ENCODE results near the gene RIMBP2. TPM values are rescaled to one million over a fixed set of nuclear protein-coding genes. Genes with fewer than 3 reads are reported as not detected.

Gene RIMBP2
- total RNA-seq, 4 donors from 2014 or later, result 1.5 to 5.3 (median 2.7) TPM

- no peak for DNase-seq (ENCODE audit: low spot score in 2 of 2)
- 58 to 63% methylated on average over 7 of the region's 7 CpGs for WGBS, 2 donors
- no peak overlapping the region for H3K4me3 ChIP-seq (ENCODE audit: low read depth, poor library complexity, severe bottlenecking)
- intact Hi-C loops (cut with DNase I; ENCODE audit: low total_unique reads), result no loop called here
- TF ChIP-seq, protein P1, sequence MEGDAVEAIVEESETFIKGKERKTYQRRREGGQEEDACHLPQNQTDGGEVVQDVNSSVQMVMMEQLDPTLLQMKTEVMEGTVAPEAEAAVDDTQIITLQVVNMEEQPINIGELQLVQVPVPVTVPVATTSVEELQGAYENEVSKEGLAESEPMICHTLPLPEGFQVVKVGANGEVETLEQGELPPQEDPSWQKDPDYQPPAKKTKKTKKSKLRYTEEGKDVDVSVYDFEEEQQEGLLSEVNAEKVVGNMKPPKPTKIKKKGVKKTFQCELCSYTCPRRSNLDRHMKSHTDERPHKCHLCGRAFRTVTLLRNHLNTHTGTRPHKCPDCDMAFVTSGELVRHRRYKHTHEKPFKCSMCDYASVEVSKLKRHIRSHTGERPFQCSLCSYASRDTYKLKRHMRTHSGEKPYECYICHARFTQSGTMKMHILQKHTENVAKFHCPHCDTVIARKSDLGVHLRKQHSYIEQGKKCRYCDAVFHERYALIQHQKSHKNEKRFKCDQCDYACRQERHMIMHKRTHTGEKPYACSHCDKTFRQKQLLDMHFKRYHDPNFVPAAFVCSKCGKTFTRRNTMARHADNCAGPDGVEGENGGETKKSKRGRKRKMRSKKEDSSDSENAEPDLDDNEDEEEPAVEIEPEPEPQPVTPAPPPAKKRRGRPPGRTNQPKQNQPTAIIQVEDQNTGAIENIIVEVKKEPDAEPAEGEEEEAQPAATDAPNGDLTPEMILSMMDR (IDR thresholded peaks at IDR 0.05), result no peak
- TF ChIP-seq POLR2A (IDR thresholded peaks at IDR 0.05), result no peak
Observed at GRCh38 chr12:130568501-130568900, 147.6 kb downstream of the RIMBP2 start.

- intact Hi-C loops (cut with DNase I; ENCODE audit: low total_unique reads), result no loop called here
- 61 to 64% methylated on average over 2 of the region's 2 CpGs for WGBS, 2 donors
- no peak overlapping the region for H3K4me3 ChIP-seq (ENCODE audit: low read depth, poor library complexity, severe bottlenecking)
- no peak for DNase-seq (ENCODE audit: low spot score in 2 of 2)
- TF ChIP-seq, protein P1 (IDR thresholded peaks at IDR 0.05), result no peak
- no peak for TF ChIP-seq POLR2A (IDR thresholded peaks at IDR 0.05)
Observed at GRCh38 chr12:130568041-130568440, 148.1 kb downstream of the RIMBP2 start.

DNA sequence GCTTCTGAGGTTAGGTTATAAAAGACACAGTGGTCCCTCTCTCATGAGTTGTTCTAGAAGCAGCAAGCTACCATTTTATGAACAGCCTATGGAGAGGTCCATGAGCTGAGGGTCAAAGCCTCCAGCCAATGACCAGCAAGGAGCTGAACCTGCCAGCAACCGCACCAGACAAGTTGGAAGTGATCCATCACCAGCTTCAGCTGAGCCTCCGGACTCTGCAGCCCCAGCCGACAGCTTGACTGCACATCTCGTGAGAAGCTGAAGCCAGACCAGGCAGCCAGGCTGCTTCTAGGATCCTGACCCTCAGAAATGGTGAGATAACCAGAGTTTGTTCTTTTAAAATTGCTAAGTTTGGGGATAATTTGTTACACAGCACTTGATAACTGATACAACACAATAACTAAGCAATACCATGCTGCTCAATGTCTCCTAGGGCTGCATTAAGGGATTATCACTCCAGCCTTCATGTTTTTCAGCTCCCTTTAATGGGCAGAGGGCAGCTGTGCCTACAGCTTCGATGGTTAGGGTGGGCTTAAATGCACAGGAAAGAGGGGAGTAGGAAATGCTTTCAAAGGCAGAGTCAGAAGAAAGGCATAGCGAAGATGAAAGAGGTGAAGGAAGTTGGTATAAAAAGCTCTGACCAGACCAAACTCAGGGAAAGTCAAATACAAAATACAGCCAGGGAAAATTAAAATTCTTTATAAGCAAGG, 149.5 kb downstream of the RIMBP2 start:
- intact Hi-C loops (cut with DNase I; ENCODE audit: low total_unique reads), result no loop called here
- no peak overlapping the region for H3K4me3 ChIP-seq (ENCODE audit: low read depth, poor library complexity, severe bottlenecking)
- DNase-seq (ENCODE audit: low spot score in 2 of 2), result no peak
- WGBS, 2 donors, result 78 to 85% methylated on average over 6 of the region's 6 CpGs
- TF ChIP-seq, protein P1 (IDR thresholded peaks at IDR 0.05), result no peak
- TF ChIP-seq POLR2A (IDR thresholded peaks at IDR 0.05), result no peak

DNA sequence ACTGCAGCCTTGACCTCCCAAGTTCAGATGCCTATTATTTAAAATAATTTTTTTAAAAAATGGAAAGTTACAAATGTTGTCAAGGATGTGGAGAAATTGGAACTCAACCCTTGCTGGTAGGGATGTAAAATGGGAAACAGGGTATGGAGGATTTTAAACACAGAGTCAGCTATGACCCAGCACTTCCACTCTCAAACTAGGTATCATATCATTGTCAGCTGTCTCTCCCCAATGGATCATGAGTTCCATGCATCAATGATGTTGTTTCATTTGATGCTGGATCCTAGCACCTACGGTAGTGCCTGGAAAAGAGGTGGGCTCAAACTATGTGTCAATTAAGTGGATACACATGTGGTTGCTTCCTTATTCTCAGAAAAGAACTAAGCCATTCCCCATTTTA, 150.9 kb downstream of the RIMBP2 start:
- 96 to 100% methylated on average over 1 of the region's 1 CpG for WGBS, 2 donors
- TF ChIP-seq POLR2A (IDR thresholded peaks at IDR 0.05), result no peak
- TF ChIP-seq, protein P1 (IDR thresholded peaks at IDR 0.05), result no peak
- H3K4me3 ChIP-seq (ENCODE audit: low read depth, poor library complexity, severe bottlenecking), result no peak overlapping the region
- intact Hi-C loops (cut with DNase I; ENCODE audit: low total_unique reads), result no loop called here
- DNase-seq (ENCODE audit: low spot score in 2 of 2), result no peak

- DNase-seq (ENCODE audit: low spot score in 2 of 2), result no peak
- TF ChIP-seq POLR2A (IDR thresholded peaks at IDR 0.05), result no peak
- TF ChIP-seq, protein P1 (IDR thresholded peaks at IDR 0.05), result no peak
- 75 to 81% methylated on average over 2 of the region's 2 CpGs for WGBS, 2 donors
- no peak overlapping the region for H3K4me3 ChIP-seq (ENCODE audit: low read depth, poor library complexity, severe bottlenecking)
- intact Hi-C loops (cut with DNase I; ENCODE audit: low total_unique reads), result no loop called here
Observed at GRCh38 chr12:130563323-130563722, 152.8 kb downstream of the RIMBP2 start.

- no peak for TF ChIP-seq POLR2A (IDR thresholded peaks at IDR 0.05)
- TF ChIP-seq, protein P1 (IDR thresholded peaks at IDR 0.05), result no peak
- intact Hi-C loops (cut with DNase I; ENCODE audit: low total_unique reads), result no loop called here
- WGBS, 2 donors, result 74 to 77% methylated on average over 5 of the region's 5 CpGs
- no peak for DNase-seq (ENCODE audit: low spot score in 2 of 2)
- no peak overlapping the region for H3K4me3 ChIP-seq (ENCODE audit: low read depth, poor library complexity, severe bottlenecking)
Observed at GRCh38 chr12:130562716-130563115, 153.4 kb downstream of the RIMBP2 start.

Measured in lower leg skin (tissue), 4 donors.